C4-2B (cell line): Measurements from ENCODE around the gene KIAA1586.

Source experiments
- ZFX ChIP-seq: fragments of 450-650 bp; IDR thresholded peaks from 2 replicates; pipeline ENCODE4 v1.6.1; 2017
- TF ChIP-seq, protein P1 (sequence below): fragments of 450-650 bp; conservative IDR thresholded peaks from 2 replicates; pipeline ENCODE4 v1.5.1; 2017; ENCODE audit warnings: mild to moderate bottlenecking

DNA sequence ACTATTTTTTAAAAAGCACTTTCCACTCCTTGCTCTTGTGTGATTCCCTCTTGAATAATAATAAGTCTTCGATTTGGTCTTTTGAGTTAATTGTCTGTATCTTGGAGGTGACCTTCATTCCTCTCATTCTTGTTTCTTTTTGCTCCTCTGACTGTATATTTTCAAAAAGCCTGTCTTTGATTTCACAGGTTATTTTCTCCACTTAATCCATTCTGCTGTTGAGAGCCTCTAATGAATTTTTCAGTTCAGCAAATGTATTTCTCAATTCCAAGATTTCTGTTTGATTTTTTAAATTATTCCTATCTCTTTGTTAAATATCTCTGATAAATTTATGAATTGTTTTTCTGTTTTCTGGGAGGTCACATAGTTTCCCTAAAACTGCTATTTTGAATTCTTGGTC is 21.7 kb upstream of the KIAA1586 start:
- TF ChIP-seq, protein P1, sequence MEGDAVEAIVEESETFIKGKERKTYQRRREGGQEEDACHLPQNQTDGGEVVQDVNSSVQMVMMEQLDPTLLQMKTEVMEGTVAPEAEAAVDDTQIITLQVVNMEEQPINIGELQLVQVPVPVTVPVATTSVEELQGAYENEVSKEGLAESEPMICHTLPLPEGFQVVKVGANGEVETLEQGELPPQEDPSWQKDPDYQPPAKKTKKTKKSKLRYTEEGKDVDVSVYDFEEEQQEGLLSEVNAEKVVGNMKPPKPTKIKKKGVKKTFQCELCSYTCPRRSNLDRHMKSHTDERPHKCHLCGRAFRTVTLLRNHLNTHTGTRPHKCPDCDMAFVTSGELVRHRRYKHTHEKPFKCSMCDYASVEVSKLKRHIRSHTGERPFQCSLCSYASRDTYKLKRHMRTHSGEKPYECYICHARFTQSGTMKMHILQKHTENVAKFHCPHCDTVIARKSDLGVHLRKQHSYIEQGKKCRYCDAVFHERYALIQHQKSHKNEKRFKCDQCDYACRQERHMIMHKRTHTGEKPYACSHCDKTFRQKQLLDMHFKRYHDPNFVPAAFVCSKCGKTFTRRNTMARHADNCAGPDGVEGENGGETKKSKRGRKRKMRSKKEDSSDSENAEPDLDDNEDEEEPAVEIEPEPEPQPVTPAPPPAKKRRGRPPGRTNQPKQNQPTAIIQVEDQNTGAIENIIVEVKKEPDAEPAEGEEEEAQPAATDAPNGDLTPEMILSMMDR = no peak
- TF ChIP-seq ZFX = no peak
